ENCODE data around the gene CWH43. TPM values are rescaled to one million over a fixed set of nuclear protein-coding genes. Genes with fewer than 3 reads are reported as not detected.
"Not testable (repeated sequence)": the region's sequence is repeated elsewhere in the genome, so short reads cannot be mapped to it uniquely, and the experiment has no call there.

CWH43 gene
- total and polyA plus RNA-seq, 2 of the 13 experiments (the other 11 are each of a cell fraction or from before 2014, with no cell fraction given): not detected

DNA sequence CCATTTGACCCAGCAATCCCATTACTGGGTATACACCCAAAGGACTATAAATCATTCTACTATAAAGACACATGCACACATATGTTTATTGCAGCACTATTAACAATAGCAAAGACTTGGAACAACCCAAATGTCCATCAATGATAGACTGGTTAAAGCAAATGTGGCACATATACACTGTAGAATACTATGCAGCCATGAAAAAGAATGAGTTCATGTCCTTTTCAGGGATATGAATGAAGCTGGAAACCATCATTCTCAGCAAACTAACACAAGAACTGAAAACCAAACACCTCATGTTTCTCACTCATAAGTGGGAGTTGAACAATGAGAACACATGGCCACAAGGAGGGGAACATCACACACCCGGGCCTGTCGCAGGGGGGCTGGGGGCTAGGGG is 2.1 kb upstream of the CWH43 start:
- WGBS (ENCODE audit: low lambda C conversion rate): 11% methylated on average over 2 of the region's 2 CpGs
- H3K27me3 ChIP-seq (ENCODE audit: control insufficient read depth in 1 of 2, insufficient read depth in 2 of 2, low read length in 2 of 2); H2AFZ ChIP-seq (ENCODE audit: low read length); H3K36me3 ChIP-seq (replicated peaks in 1 of 2; ENCODE audit: control insufficient read depth in 1 of 2, insufficient read depth in 2 of 2, low read length in 2 of 2); BruUV-seq (replicated peaks); H3K27ac ChIP-seq (ENCODE audit: extremely low read length, insufficient read depth, low read length); FAIRE-seq; H3K4me2 ChIP-seq (ENCODE audit: low read depth, low read length); H3K79me2 ChIP-seq (ENCODE audit: insufficient read depth, low read length); H3K4me1 ChIP-seq (ENCODE audit: insufficient read depth, low read length); POLR2A ChIA-PET; H4K20me1 ChIP-seq (ENCODE audit: insufficient read depth, low read length); ATAC-seq; H3K4me3 ChIP-seq (replicated peaks in 1 of 3; ENCODE audit: insufficient read depth in 1 of 3, low read depth in 2 of 3, low read length in 3 of 3); DNase-seq (ENCODE audit: low spot score); CTCF ChIA-PET (ENCODE audit: low intra/inter-chr PET ratio, low total read pairs); H3K9me3 ChIP-seq (ENCODE audit: low read length); in situ Hi-C loops (cut with HindIII; ENCODE audit: extremely low pct_ligation_motif_present, low pct_unique_long_range_greater_than_20kb); intact Hi-C loops (cut with micrococcal nuclease; ENCODE audit: unreplicated experiment); H3K9ac ChIP-seq (ENCODE audit: insufficient read depth, low read depth, low read length): not testable (repeated sequence)
- TF ChIP-seq, protein P1, sequence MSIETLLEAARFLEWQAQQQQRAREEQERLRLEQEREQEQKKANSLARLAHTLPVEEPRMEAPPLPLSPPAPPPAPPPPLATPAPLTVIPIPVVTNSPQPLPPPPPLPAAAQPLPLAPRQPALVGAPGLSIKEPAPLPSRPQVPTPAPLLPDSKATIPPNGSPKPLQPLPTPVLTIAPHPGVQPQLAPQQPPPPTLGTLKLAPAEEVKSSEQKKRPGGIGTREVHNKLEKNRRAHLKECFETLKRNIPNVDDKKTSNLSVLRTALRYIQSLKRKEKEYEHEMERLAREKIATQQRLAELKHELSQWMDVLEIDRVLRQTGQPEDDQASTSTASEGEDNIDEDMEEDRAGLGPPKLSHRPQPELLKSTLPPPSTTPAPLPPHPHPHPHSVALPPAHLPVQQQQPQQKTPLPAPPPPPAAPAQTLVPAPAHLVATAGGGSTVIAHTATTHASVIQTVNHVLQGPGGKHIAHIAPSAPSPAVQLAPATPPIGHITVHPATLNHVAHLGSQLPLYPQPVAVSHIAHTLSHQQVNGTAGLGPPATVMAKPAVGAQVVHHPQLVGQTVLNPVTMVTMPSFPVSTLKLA (IDR thresholded peaks at IDR 0.05): 0 out of 2 replicates have a peak, but pooled peaks have one; percentile 22

DNA sequence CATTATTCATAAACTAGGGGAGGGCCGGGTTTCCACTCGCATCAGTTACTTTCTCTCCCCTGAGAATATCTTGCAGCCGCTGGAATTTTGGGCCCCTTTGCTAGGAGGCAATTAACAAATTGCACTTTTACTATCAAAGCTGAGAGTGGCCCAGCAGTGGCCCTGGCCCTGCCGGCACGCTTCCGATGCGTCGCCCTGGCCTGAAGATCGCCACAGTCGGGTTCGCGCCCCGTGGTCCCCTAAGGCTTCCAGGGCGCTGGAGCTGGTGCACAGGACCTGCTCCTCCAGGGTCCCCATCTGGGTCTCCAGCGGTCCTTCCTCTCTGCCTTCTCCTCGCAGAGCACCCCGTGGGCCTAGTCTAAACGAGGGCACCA is 486 bp upstream of the CWH43 start:
- Histone ChIP-seq H3K9ac (ENCODE audit: insufficient read depth, low read depth, low read length) (no peak overlapping the region), H3K27ac (ENCODE audit: extremely low read length, insufficient read depth, low read length) (no peak overlapping the region), H4K20me1 (ENCODE audit: insufficient read depth, low read length) (no peaks in the 10 kb centered on the region), H3K4me2 (ENCODE audit: low read depth, low read length) (no peak overlapping the region), H2AFZ (ENCODE audit: low read length) (no peak overlapping the region), H3K4me1 (ENCODE audit: insufficient read depth, low read length) (no peaks in the 10 kb centered on the region), H3K9me3 (ENCODE audit: low read length) (no peaks in the 10 kb centered on the region), H3K79me2 (ENCODE audit: insufficient read depth, low read length) (no peaks in the 10 kb centered on the region), H3K27me3 (ENCODE audit: control insufficient read depth in 1 of 2, insufficient read depth in 2 of 2, low read length in 2 of 2) (peaks cover 0 to 8% of the 10 kb centered on the region in 2 experiments; a peak in 3 of 5 replicates), H3K36me3 (replicated peaks in 1 of 2; ENCODE audit: control insufficient read depth in 1 of 2, insufficient read depth in 2 of 2, low read length in 2 of 2) (no peaks in the 10 kb centered on the region), H3K4me3 (replicated peaks in 1 of 3; ENCODE audit: insufficient read depth in 1 of 3, low read depth in 2 of 3, low read length in 3 of 3) (no peak overlapping the region)
- intact Hi-C loops (cut with micrococcal nuclease; ENCODE audit: unreplicated experiment): no loop called here
- BruUV-seq (replicated peaks): no TSS peak
- no peak for DNase-seq (ENCODE audit: low spot score)
- ChIA-PET POLR2A (no interaction called here), CTCF (ENCODE audit: low intra/inter-chr PET ratio, low total read pairs) (no interaction called here)
- ATAC-seq: no peak
- in situ Hi-C loops (cut with HindIII; ENCODE audit: extremely low pct_ligation_motif_present, low pct_unique_long_range_greater_than_20kb): no loop called here
- WGBS (ENCODE audit: low lambda C conversion rate): 93% methylated on average over 9 of the region's 18 CpGs
- FAIRE-seq: no peak
- TF ChIP-seq FOSL1 (CRISPR knock-in tag; IDR thresholded peaks at IDR 0.05; ENCODE audit: borderline replicate concordance) (no peak), DMAP1 (CRISPR knock-in tag; IDR thresholded peaks at IDR 0.05) (no peak), REXO4 (CRISPR knock-in tag; IDR thresholded peaks at IDR 0.05; ENCODE audit: borderline replicate concordance) (no peak), ZNF678 (CRISPR knock-in tag; IDR thresholded peaks at IDR 0.05) (no peak), ZNF646 (CRISPR knock-in tag; IDR thresholded peaks at IDR 0.05) (no peak), ZFX (CRISPR knock-in tag; IDR thresholded peaks at IDR 0.05; ENCODE audit: low read depth) (no peak), ZNF749 (CRISPR knock-in tag; IDR thresholded peaks at IDR 0.05; ENCODE audit: borderline replicate concordance) (no peak), HCFC1 (IDR thresholded peaks at IDR 0.05; ENCODE audit: low read depth, low read length) (no peak), ZNF878 (CRISPR knock-in tag; IDR thresholded peaks at IDR 0.05) (no peak)

Data from HepG2 (cell line).